ENCODE data around the gene NUMBL. TPM values are rescaled to one million over a fixed set of nuclear protein-coding genes. Genes with fewer than 3 reads are reported as not detected.
A peak's percentile ranks its signal among the peaks of the same experiment; 100 is the strongest.
"Not testable (repeated sequence)": the region's sequence is repeated elsewhere in the genome, so short reads cannot be mapped to it uniquely, and the experiment has no call there.

NUMBL gene
- 13.5 TPM for total RNA-seq
- long read RNA-seq, partial matches to known transcripts: 3 of 8 reads
- long read RNA-seq, other reads (novel, unspliced or antisense): 3 of 8 reads

- ATAC-seq (ENCODE audit: poor library complexity) (no peak), DNase-seq (no peak)
- intact Hi-C loops (cut with DNase I): no loop called here
Measured at GRCh38 chr19:40690050-40690692, at the start of gene NUMBL. NUMBL (minus strand) TSS chr19:40690651; CDS start chr19:40690483, 168 bp downstream.

GRCh38 chr19:40739030-40739839 lies 48.8 kb upstream of the NUMBL start:
- DNase-seq: peak; percentile 35
- intact Hi-C loops (cut with DNase I): no loop called here
- ATAC-seq (ENCODE audit: poor library complexity): no peak

GRCh38 chr19:40737102-40737644 lies 46.7 kb upstream of the NUMBL start:
- ATAC-seq (ENCODE audit: poor library complexity): peak; percentile 45

GRCh38 chr19:40736661-40737060 lies 46.2 kb upstream of the NUMBL start:
- intact Hi-C loops (cut with DNase I): no loop called here
- DNase-seq (peak; percentile 19), ATAC-seq (ENCODE audit: poor library complexity) (no peak)

More at GRCh38 chr19:40737102-40737644, 46.7 kb upstream of the NUMBL start:
- intact Hi-C loops (cut with DNase I): no loop called here
- DNase-seq: peak; percentile 63

- intact Hi-C loops (cut with DNase I): no loop called here
- DNase-seq: no peak
Measured at GRCh38 chr19:40735013-40735771, 44.7 kb upstream of the NUMBL start.

GRCh38 chr19:40733149-40733548 lies 42.7 kb upstream of the NUMBL start:
- DNase-seq (peak; percentile 20), ATAC-seq (ENCODE audit: poor library complexity) (no peak)
- intact Hi-C loops (cut with DNase I): no loop called here

More at GRCh38 chr19:40735013-40735771, 44.7 kb upstream of the NUMBL start:
- ATAC-seq (ENCODE audit: poor library complexity): no peak

GRCh38 chr19:40732304-40732703 lies 41.9 kb upstream of the NUMBL start:
- peak; percentile 4 for DNase-seq
- ATAC-seq (ENCODE audit: poor library complexity); intact Hi-C loops (cut with DNase I): not testable (repeated sequence)

GRCh38 chr19:40730065-40730464 lies 39.6 kb upstream of the NUMBL start:
- DNase-seq; ATAC-seq (ENCODE audit: poor library complexity); intact Hi-C loops (cut with DNase I): not testable (repeated sequence)

GRCh38 chr19:40726279-40726678 lies 35.8 kb upstream of the NUMBL start:
- intact Hi-C loops (cut with DNase I): no loop called here
- no peak for DNase-seq
- ATAC-seq (ENCODE audit: poor library complexity): no peak

GRCh38 chr19:40724855-40725254 lies 34.4 kb upstream of the NUMBL start:
- ATAC-seq (ENCODE audit: poor library complexity) (no peak), DNase-seq (no peak)
- intact Hi-C loops (cut with DNase I): no loop called here

- ATAC-seq (ENCODE audit: poor library complexity) (no peak), DNase-seq (no peak)
- intact Hi-C loops (cut with DNase I): no loop called here
Measured at GRCh38 chr19:40724315-40724714, 33.9 kb upstream of the NUMBL start.

GRCh38 chr19:40723661-40724254 lies 33.3 kb upstream of the NUMBL start:
- intact Hi-C loops (cut with DNase I): no loop called here
- no peak for DNase-seq
- ATAC-seq (ENCODE audit: poor library complexity): no peak

- ATAC-seq (ENCODE audit: poor library complexity): no peak
- DNase-seq: no peak
Measured at GRCh38 chr19:40721936-40722661, 31.6 kb upstream of the NUMBL start.

GRCh38 chr19:40721140-40721486 lies 30.7 kb upstream of the NUMBL start:
- no peak for ATAC-seq (ENCODE audit: poor library complexity)
- intact Hi-C loops (cut with DNase I): no loop called here
- DNase-seq: no peak

More at GRCh38 chr19:40721936-40722661, 31.6 kb upstream of the NUMBL start:
- intact Hi-C loops (cut with DNase I): no loop called here

- no peak for ATAC-seq (ENCODE audit: poor library complexity)
- intact Hi-C loops (cut with DNase I): no loop called here
- DNase-seq: no peak
Measured at GRCh38 chr19:40719414-40719894, 29.0 kb upstream of the NUMBL start.

GRCh38 chr19:40718774-40719391 lies 28.4 kb upstream of the NUMBL start:
- intact Hi-C loops (cut with DNase I): no loop called here
- ATAC-seq (ENCODE audit: poor library complexity) (no peak), DNase-seq (peak; percentile 72)

Data from Right ventricle myocardium superior (tissue), 1 donor.